H1 (cell line): ENCODE results near the gene DUSP10.

Experiments used
- POLR2A ChIP-seq, 2 experiments: IDR thresholded peaks; 1 replicate in 1 of 2; 2 replicates in 1 of 2; pipeline ENCODE4 v1.6.1; 2011; ENCODE audit warnings: low read depth in 2 of 2, low read length in 2 of 2, mild to moderate bottlenecking in 2 of 2; ENCODE audit errors: control extremely low read depth in 1 of 2
- SIN3A ChIP-seq, 2 experiments: IDR thresholded peaks in 1 of 2; conservative IDR thresholded peaks in 1 of 2; 2 replicates each; pipeline ENCODE4 v1.6.1; 2011 to 2012; ENCODE audit warnings: low read length in 2 of 2, improper control_type of control experiment in 1 of 2, low read depth in 1 of 2, mild to moderate bottlenecking in 1 of 2
- TF ChIP-seq, protein P1 (sequence below), 3 experiments: IDR thresholded peaks; 1 replicate in 2 of 3; 2 replicates in 1 of 3; pipeline versions ENCODE4 v1.5.1 to v1.6.1; 2011; ENCODE audit warnings: low read length in 3 of 3, mild to moderate bottlenecking in 3 of 3, inconsistent platforms in 2 of 3, low read depth in 1 of 3, moderate library complexity in 1 of 3; ENCODE audit not compliant: insufficient read depth in 1 of 3; ENCODE audit errors: control extremely low read depth in 1 of 3
- TF ChIP-seq, protein P2 (sequence below): IDR thresholded peaks from 2 replicates; pipeline ENCODE4 v1.6.1; 2012; ENCODE audit warnings: low read length, inconsistent platforms
- TF ChIP-seq, protein P3 (sequence below): IDR thresholded peaks from 2 replicates; pipeline ENCODE4 v1.6.1; 2011; ENCODE audit warnings: low read length, improper control_type of control experiment

DNA sequence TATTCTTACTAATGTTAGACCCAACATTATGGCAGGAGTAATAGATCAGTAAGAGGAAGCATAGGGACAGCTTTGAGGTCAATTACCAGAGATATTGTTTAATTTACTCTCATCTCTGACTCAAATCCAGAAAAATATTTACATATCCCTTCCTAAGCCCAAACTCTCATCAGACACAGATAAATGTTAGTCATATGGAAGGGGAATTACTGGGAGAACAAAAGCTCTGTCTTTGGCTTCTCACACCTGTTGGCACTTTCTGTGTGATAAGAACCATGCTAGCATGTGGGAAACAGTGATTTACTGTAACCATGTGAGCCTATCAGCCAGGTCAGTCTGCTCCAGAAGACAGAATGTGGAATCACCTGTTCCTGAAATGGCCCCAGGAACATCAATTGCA lies 72.4 kb downstream of the DUSP10 start:
- TF ChIP-seq, protein P1, sequence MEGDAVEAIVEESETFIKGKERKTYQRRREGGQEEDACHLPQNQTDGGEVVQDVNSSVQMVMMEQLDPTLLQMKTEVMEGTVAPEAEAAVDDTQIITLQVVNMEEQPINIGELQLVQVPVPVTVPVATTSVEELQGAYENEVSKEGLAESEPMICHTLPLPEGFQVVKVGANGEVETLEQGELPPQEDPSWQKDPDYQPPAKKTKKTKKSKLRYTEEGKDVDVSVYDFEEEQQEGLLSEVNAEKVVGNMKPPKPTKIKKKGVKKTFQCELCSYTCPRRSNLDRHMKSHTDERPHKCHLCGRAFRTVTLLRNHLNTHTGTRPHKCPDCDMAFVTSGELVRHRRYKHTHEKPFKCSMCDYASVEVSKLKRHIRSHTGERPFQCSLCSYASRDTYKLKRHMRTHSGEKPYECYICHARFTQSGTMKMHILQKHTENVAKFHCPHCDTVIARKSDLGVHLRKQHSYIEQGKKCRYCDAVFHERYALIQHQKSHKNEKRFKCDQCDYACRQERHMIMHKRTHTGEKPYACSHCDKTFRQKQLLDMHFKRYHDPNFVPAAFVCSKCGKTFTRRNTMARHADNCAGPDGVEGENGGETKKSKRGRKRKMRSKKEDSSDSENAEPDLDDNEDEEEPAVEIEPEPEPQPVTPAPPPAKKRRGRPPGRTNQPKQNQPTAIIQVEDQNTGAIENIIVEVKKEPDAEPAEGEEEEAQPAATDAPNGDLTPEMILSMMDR (IDR thresholded peaks at IDR 0.05; ENCODE audit: control extremely low read depth in 1 of 3, insufficient read depth in 1 of 3, low read depth in 1 of 3, low read length in 3 of 3): no peak
- TF ChIP-seq POLR2A (IDR thresholded peaks at IDR 0.05; ENCODE audit: control extremely low read depth in 1 of 2, low read depth in 2 of 2, low read length in 2 of 2) (no peak), SIN3A (conservative IDR thresholded peaks at IDR 0.05 in 1 of 2, IDR thresholded peaks at IDR 0.05 in 1 of 2; ENCODE audit: low read depth in 1 of 2, low read length in 2 of 2) (no peak)
- TF ChIP-seq, protein P2, sequence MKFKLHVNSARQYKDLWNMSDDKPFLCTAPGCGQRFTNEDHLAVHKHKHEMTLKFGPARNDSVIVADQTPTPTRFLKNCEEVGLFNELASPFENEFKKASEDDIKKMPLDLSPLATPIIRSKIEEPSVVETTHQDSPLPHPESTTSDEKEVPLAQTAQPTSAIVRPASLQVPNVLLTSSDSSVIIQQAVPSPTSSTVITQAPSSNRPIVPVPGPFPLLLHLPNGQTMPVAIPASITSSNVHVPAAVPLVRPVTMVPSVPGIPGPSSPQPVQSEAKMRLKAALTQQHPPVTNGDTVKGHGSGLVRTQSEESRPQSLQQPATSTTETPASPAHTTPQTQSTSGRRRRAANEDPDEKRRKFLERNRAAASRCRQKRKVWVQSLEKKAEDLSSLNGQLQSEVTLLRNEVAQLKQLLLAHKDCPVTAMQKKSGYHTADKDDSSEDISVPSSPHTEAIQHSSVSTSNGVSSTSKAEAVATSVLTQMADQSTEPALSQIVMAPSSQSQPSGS: no peak
- TF ChIP-seq, protein P3, sequence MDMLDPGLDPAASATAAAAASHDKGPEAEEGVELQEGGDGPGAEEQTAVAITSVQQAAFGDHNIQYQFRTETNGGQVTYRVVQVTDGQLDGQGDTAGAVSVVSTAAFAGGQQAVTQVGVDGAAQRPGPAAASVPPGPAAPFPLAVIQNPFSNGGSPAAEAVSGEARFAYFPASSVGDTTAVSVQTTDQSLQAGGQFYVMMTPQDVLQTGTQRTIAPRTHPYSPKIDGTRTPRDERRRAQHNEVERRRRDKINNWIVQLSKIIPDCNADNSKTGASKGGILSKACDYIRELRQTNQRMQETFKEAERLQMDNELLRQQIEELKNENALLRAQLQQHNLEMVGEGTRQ: no peak
